Measurements from ENCODE around the gene PRRT2.
A peak's percentile ranks its signal among the peaks of the same experiment; 100 is the strongest.
"Not testable (repeated sequence)": the region's sequence is repeated elsewhere in the genome, so short reads cannot be mapped to it uniquely, and the experiment has no call there.

Gene PRRT2

DNA sequence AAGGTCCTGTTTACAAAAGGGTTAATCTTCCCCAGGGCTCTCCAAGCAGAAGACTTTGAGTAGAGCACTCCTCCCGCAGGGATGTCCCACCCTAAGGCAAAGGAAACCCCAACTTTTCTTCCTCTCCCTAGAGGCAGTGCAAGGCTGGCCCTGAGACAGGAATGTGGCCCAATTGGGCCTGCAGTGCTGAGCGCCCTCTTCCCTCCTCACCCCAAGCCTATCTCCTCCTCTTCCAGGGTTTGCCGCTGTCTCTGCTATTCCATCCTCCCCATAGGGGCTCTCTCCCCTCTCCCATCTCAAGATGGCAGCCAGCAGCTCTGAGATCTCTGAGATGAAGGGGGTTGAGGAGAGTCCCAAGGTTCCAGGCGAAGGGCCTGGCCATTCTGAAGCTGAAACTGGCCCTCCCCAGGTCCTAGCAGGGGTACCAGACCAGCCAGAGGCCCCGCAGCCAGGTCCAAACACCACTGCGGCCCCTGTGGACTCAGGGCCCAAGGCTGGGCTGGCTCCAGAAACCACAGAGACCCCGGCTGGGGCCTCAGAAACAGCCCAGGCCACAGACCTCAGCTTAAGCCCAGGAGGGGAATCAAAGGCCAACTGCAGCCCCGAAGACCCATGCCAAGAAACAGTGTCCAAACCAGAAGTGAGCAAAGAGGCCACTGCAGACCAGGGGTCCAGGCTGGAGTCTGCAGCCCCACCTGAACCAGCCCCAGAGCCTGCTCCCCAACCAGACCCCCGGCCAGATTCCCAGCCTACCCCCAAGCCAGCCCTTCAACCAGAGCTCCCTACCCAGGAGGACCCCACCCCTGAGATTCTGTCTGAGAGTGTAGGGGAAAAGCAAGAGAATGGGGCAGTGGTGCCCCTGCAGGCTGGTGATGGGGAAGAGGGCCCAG is 1.0 kb downstream of the PRRT2 start:
- no peak for DNase-seq (ENCODE audit: low spot score)

- DNase-seq (ENCODE audit: low spot score) = no peak
Observed at GRCh38 chr16:29813644-29814562, 1.9 kb downstream of the PRRT2 start.

GRCh38 chr16:29814592-29814991 is 2.6 kb downstream of the PRRT2 start:
- no peak for DNase-seq (ENCODE audit: low spot score)

DNA sequence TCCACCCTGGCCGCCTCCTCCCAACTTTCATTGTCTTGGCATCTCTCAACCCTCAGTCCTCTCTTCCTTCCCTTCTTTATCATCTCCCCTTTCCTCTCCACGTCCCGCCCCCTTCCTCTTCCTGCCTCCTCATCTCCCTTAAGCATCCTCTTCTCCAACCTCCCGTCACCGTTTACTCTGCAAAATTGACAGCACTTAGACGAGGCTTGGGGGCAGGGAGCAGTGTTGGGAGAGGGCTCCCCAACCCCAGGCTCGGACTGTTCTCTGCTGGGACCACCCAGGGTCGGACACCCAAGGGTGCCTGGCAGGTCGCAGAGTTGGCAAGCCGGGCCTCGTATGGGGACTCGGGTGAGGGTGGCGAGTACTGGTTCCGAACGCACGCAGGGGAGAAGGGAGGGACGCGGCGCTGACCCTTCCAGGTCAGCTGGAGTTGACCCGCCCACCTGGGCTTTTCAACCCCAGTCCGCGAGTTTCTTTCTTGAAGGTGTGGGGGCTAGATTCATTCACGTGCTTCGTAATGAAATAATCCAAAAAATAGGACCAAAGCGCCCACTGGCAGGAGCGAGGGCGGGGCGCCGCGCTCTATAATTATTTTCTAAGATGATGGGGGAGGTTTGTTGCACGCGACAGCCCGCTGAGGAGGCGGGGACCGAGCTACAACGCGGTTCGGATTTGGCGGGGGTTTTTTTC is 3.2 kb downstream of the PRRT2 start:
- peak; percentile 44 for DNase-seq (ENCODE audit: low spot score)

DNA sequence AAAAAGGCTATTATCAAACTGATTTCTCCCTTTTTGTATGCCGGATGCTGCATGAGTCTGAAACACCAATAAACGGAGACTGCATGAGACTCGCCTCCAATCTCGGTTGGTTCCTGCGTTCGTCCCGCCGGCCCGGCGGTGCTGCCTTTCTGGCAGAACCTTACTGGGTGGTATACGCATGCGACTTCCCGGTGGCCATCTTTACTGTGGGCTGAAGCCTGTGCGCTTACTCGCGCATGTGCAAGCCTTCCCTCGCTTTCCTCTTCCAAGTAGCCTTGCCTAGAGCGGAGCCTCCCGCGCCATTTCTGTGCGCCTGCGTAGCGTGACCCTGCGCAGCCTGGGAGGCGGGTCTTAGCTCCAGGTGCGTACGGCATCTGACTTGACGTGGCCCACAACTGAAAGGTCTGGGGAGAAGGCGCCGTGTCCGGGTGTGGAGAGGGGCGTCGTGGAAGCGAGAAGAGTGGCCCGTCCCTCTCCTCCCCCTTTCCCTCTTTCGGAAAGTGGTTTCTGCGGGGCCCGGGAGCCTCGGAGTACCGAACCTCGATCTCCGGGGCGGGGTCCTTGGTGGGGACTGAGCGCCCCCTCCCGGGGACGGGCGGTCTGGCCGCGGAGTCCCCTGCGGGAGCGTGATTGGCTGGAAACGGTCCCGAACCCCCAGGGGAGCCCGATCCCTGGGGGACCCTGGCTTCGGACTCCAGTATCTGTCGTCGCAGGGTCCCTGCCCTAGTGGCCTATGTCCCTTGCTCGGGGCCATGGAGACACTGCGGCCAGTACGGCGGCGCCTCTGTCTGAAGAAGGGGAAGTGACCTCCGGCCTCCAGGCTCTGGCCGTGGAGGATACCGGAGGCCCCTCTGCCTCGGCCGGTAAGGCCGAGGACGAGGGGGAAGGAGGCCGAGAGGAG is 4.0 kb downstream of the PRRT2 start, which contains the start of gene PAGR1:
PAGR1 (plus strand) TSS at position 360 of the 901 bp plus-strand sequence; CDS start at position 734, 374 bp downstream.
- peak; percentile 95 for DNase-seq (ENCODE audit: low spot score)

DNA sequence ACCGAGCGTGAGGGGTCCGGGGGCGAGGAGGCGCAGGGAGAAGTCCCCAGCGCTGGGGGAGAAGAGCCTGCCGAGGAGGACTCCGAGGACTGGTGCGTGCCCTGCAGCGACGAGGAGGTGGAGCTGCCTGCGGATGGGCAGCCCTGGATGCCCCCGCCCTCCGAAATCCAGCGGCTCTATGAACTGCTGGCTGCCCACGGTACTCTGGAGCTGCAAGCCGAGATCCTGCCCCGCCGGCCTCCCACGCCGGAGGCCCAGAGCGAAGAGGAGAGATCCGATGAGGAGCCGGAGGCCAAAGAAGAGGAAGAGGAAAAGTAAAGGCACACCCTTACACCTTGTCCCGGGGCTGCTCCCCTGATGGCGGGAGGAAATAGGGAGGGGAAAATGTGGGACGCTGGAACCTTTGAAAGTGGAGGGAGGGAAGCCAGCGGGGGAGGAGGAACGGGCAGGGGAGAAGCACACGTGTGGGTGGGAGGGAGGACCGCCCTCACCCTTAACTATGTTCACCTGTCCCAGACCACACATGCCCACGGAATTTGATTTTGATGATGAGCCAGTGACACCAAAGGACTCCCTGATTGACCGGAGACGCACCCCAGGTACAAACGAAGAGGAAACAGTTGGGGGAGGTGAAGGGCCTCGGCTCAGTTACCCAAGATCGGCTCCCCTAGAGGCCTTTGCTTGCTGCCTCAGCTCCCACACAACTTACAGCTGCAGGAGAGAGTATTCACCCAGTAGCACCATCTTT is 4.9 kb downstream of the PRRT2 start:
- peak; percentile 72 for DNase-seq (ENCODE audit: low spot score)

GRCh38 chr16:29818082-29818481 is 6.1 kb downstream of the PRRT2 start:
- no peak for DNase-seq (ENCODE audit: low spot score)

GRCh38 chr16:29819506-29819905 is 7.5 kb downstream of the PRRT2 start:
- no peak for DNase-seq (ENCODE audit: low spot score)

- peak; percentile 82 for DNase-seq (ENCODE audit: low spot score)
Observed at GRCh38 chr16:29820271-29820701, 8.3 kb downstream of the PRRT2 start, which contains the start of gene MVP. Gene MVP (plus strand): TSS chr16:29820462. CDS start chr16:29830550, 10,088 bp downstream.

GRCh38 chr16:29820730-29821642 is 9.0 kb downstream of the PRRT2 start:
- peak; percentile 53 for DNase-seq (ENCODE audit: low spot score)

DNA sequence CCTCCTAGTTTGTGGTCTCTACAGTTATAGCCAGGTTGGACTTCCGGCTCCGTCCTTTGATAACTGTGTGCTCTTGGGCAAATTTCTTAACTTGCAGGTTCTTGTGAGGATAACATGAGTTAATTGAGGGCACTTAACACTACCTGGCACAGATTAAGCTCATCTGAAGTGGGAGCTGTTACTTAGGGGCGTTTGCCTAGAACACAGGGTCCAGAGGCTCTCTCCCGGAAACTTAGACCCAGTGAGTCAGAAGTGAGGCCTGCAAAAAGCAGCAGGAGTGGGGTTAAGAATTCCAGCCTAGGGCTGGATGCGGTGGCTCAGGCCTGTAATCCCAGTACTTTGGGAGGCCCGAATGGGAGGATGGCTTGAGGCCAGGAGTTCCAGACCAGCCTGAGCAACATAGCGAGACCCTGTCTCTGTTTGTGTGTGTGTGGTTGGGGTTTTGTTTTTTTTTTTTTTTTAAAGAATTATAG is 9.7 kb downstream of the PRRT2 start:
- DNase-seq (ENCODE audit: low spot score) = peak; percentile 69

DNA sequence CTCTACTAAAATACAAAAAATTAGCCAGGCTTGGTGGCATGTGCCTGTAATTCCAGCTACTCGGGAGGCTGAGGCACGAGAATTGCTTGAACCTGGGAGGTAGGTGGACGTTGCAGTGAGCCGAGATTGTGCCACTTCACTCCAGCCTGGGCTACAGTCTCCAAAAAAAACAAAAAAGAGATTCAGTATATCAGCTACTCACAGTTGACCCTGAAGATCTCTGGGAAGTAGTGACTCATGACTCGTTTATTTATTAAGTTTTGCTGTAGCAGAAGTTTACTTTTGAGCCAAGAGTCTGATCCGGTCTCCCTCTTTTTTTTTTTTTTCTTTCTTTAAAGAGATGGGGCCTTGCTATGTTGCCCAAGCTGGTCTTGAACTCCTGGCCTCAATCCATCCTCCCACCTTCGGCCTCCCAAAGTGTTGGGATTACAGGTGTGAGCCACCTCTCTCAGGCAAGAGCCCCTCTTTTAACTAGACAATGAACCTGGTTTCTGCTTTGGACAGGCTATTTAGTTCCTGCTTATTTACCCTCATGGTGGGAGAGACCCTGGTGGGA is 12.7 kb downstream of the PRRT2 start:
- peak; percentile 63 for DNase-seq (ENCODE audit: low spot score)

GRCh38 chr16:29825145-29826044 is 13.4 kb downstream of the PRRT2 start:
- DNase-seq (ENCODE audit: low spot score) = peak; percentile 87

GRCh38 chr16:29826342-29826695 is 14.3 kb downstream of the PRRT2 start:
- no peak for DNase-seq (ENCODE audit: low spot score)

- no peak for DNase-seq (ENCODE audit: low spot score)
Observed at GRCh38 chr16:29830774-29831173, 18.8 kb downstream of the PRRT2 start.

DNA sequence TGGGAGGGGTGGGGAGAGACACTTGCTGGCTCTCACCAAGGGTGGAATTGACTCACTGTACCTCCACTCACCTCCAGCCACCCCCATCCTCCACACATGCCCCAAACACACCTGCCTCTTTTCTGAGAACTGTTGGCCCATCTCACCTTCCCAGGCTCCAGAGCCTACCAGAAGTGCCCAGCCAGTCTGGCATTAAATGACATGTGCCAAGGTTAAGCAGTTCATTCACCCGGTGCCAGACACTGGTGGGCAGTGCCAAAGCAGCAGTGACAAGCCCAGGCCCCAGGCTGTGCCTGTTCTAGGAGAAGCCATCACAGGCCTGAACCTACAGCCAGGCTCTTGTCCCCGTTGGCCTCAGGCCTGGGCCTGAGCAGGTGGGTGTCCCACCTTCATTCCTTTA is 19.5 kb downstream of the PRRT2 start:
- no peak for DNase-seq (ENCODE audit: low spot score)

DNA sequence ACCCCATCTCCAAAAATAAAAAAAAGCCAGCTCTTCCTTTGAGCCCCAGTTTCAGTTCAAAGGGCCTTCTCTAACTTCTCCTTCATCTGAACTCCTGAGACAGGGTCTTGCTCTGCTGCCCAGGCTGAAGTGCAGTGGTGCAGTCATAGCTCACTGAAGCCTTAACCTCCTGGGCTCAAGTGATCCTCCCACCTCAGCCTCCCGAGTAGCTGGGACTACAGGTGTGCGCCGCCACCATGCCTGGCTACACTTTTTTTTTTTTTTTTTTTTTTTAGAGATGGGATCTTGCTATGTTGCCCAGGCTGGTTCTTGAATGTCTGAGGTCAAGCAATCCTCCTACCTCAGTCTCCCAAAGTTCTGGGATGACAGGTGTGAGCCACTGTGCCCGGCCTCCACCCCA is 21.2 kb downstream of the PRRT2 start:
- DNase-seq (ENCODE audit: low spot score) = not testable (repeated sequence)

- DNase-seq (ENCODE audit: low spot score) = no peak
Observed at GRCh38 chr16:29834079-29834478, 22.1 kb downstream of the PRRT2 start.

All from AG20443 (cell line).